Bronchial smooth muscle cell (primary cell): Measurements from ENCODE around the gene HAX1. TPM values are rescaled to one million over a fixed set of nuclear protein-coding genes. Genes with fewer than 3 reads are reported as not detected.

Source experiments
- total RNA-seq: library from RNA; depleted of rRNA; stranded (reverse); fragments of >200 nt; gene quantifications from 2 replicates; pipeline ENCODE4 v1.2.1, GENCODE V29; 2014

Gene HAX1
- total RNA-seq = 69.2 and 82.4 TPM in 2 replicates

GRCh38 chr1:154272217-154272998, at the start of gene HAX1:
TSS of gene HAX1 (plus strand) at chr1:154272629. CDS start at chr1:154272724, 95 bp downstream.

DNA sequence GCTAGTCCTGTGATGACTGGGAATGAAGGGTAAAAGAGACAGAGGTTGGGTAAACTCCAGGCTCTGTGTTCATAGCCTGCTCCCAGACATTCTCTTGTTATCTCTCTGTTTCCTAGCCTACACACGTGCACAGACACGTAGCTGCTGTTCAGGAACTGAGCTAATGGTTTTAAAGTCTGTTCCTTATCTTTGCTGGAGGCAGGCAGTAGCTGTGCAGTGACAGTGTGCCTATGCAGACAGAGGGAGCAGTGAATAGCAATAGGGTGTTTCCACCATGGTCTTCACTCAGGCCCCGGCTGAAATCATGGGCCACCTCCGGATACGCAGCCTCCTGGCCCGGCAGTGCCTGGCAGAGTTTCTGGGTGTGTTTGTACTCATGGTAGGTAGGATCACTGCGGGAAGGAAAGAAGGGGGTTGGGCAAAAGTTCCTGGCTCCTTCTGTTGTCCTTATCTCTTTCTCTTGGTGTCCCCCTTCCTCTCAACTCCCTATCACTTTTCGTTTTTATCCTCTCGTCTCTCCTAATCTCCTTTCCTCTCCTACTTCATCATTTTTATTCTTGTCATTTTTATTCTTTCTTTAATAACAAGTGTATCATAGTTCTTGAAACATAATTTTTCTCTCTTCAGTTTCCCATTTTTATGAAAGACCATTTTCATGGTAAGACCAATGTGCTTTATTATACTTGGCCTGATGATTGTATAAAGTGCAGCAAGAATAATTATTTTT, 48.6 kb downstream of the HAX1 start, which contains the start of gene AQP10:
AQP10 (plus strand) TSS at position 212 of the 727 bp plus-strand sequence; CDS start at position 275, 63 bp downstream.

DNA sequence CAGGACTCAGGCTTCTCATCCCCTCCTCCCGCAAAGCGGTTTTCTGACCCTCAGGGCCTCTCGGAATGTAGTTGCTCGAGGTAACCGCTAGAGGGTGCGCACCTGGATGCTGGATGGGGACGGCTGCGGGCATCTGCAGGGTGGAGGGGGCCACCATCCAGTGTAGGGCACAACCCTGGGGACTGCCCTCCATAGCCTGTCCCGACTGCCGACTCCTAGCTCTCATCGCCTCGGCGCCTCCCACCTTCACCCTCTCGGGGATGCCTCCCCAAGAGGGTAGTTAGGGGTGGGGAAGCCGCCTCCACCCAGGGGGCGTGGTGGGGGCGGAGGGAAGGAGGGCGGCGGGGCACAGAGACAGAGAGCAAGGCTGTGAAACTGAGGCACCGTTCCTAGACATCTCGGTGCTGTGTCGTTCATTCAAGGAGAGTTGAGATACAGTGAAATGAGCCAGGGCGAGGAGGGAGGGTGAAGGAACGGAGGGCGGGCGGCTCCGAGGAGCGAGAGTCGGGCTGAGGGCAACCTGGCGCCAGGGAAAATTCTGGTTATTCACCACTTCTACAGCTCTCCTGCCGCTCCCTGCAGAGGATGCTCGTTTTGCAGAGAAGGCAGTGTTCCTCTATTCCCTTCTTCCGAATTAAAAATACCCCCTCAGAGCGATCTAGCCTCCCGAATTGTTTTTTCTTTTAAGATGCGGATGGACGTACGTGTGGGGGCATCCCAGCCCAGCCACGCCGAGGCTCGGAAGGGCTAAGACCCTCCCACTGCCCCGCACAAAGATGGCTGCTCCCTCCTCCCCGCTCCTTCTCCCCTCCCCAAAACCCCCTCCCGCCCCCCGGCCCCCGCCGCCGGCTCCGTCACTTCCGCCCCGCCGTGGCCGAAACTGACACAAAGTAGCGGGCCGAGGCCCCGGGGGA, 52.5 kb downstream of the HAX1 start, which contains the start of gene ATP8B2:
ATP8B2 (plus strand) TSS at position 857 of the 914 bp plus-strand sequence. CDS start 2,617 bp downstream, outside the sequence.

Other genes starting within 250 kb of the HAX1 start
- gene NUP210L, start 117.6 kb upstream of the HAX1 start, total RNA-seq = under 0.01 and 0.17 TPM in 2 replicates
- 325 and 341 TPM in 2 replicates for gene TPM3, start 80.5 kb upstream of the HAX1 start, total RNA-seq
- not detected in 2 replicates for gene CFAP141, start 66.3 kb upstream of the HAX1 start, total RNA-seq
- gene UBAP2L, start 51.7 kb upstream of the HAX1 start, total RNA-seq = 49.8 TPM in 2 replicates
- not detected in 2 replicates for gene AQP10, start 48.5 kb downstream of the HAX1 start, total RNA-seq
- gene ATP8B2, start 52.9 kb downstream of the HAX1 start, total RNA-seq = 205 and 252 TPM in 2 replicates
- gene IL6R, start 132.7 kb downstream of the HAX1 start, total RNA-seq = 7.3 and 15.9 TPM in 2 replicates
- gene TDRD10, start 229.6 kb downstream of the HAX1 start, total RNA-seq = under 0.01 TPM in 1 of 2 replicates, not detected in the other
- gene SHE, start 229.8 kb downstream of the HAX1 start, total RNA-seq = under 0.01 TPM in 2 replicates